Neural cell (in vitro differentiated cells): ENCODE measurements around the gene SPATA13. TPM values are rescaled to one million over a fixed set of nuclear protein-coding genes. Genes with fewer than 3 reads are reported as not detected.

Source experiments
- H2AFZ ChIP-seq: fragments of 200-600, 300-800 bp; sonication (generic), shearing (Covaris generic); 2 replicates; pipeline ENCODE4 v1.6.0; 2014; ENCODE audit warnings: low read depth, mild to moderate bottlenecking, antibody characterized with exemption, low read length, moderate library complexity
- H3F3A ChIP-seq: fragments of 200-600 bp; shearing (Covaris generic); 2 replicates; pipeline ENCODE4 v1.6.1; 2016; ENCODE audit warnings: mild to moderate bottlenecking, moderate library complexity, mixed read lengths, antibody characterized with exemption, low read length; ENCODE audit not compliant: insufficient read depth, poor library complexity, severe bottlenecking
- H3K27ac ChIP-seq: fragments of 200-600, 300-800 bp; sonication (generic), shearing (Covaris generic); 2 replicates; pipeline ENCODE4 v1.5.1; 2014; ENCODE audit warnings: mild to moderate bottlenecking, low read length, moderate library complexity
- H3K27me3 ChIP-seq: fragments of 300-800, 200-600 bp; sonication (generic), shearing (Covaris generic); 2 replicates; pipeline ENCODE4 v1.6.0; 2014; ENCODE audit warnings: mild to moderate bottlenecking, low read depth, low read length, moderate library complexity; ENCODE audit not compliant: insufficient read depth
- H3K36me3 ChIP-seq: fragments of 300-800, 200-600 bp; sonication (generic), shearing (Covaris generic); 2 replicates; pipeline ENCODE4 v1.5.1; 2014; ENCODE audit warnings: mild to moderate bottlenecking, antibody characterized with exemption, low read length, moderate library complexity; ENCODE audit not compliant: insufficient read depth
- H3K4me2 ChIP-seq: fragments of 300-800, 200-600 bp; sonication (generic), shearing (Covaris generic); 2 replicates; pipeline ENCODE4 v1.6.0; 2014; ENCODE audit warnings: mild to moderate bottlenecking, low read length
- H3K4me3 ChIP-seq: fragments of 300-800, 200-600 bp; sonication (generic), shearing (Covaris generic); 2 replicates; pipeline ENCODE4 v1.5.1; 2014; ENCODE audit warnings: mild to moderate bottlenecking, low read length, moderate library complexity
- H3K79me2 ChIP-seq: fragments of 200-600 bp; shearing (Covaris generic); replicated peaks from 2 replicates; pipeline ENCODE4 v1.6.0; 2014; ENCODE audit warnings: mild to moderate bottlenecking, low read length, moderate library complexity; ENCODE audit not compliant: insufficient read depth
- H3K9ac ChIP-seq: fragments of 300-800, 200-600 bp; sonication (generic), shearing (Covaris generic); 2 replicates; pipeline ENCODE4 v1.6.1; 2016; ENCODE audit warnings: mild to moderate bottlenecking, low read length, mixed read lengths
- H3K9me2 ChIP-seq: fragments of 200-600 bp; shearing (Covaris generic); 2 replicates; pipeline ENCODE4 v1.6.1; 2016; ENCODE audit warnings: mild to moderate bottlenecking, low read length, mixed read lengths; ENCODE audit not compliant: insufficient read depth
- H3K9me3 ChIP-seq: fragments of 200-600, 300-800 bp; sonication (generic), shearing (Covaris generic); 2 replicates; pipeline ENCODE4 v1.6.1; 2016; ENCODE audit warnings: mild to moderate bottlenecking, mixed run types, low read length, moderate library complexity, mixed read lengths
- H4K20me1 ChIP-seq: fragments of 200-600 bp; shearing (Covaris generic); 2 replicates; pipeline ENCODE4 v1.6.1; 2016; ENCODE audit warnings: mild to moderate bottlenecking, mixed run types; ENCODE audit not compliant: insufficient read depth
- CTCF ChIP-seq: fragments of 450-650 bp; IDR thresholded peaks from 2 replicates; pipeline ENCODE4 v1.5.1; 2014; ENCODE audit warnings: antibody characterized with exemption, mild to moderate bottlenecking, moderate library complexity; ENCODE audit not compliant: poor library complexity, severe bottlenecking
- EP300 ChIP-seq: fragments of 450-650 bp; conservative IDR thresholded peaks from 2 replicates; pipeline ENCODE4 v1.6.1; 2014; ENCODE audit warnings: antibody characterized with exemption, mild to moderate bottlenecking, moderate library complexity; ENCODE audit not compliant: poor library complexity, severe bottlenecking
- EZH2 ChIP-seq: fragments of 200-600, 300-800 bp; shearing (Covaris generic), sonication (generic); IDR thresholded peaks from 2 replicates; pipeline ENCODE4 v1.6.1; 2014; ENCODE audit warnings: antibody characterized with exemption, low read length, borderline replicate concordance, mild to moderate bottlenecking; ENCODE audit not compliant: insufficient read depth, poor library complexity, severe bottlenecking
- MXI1 ChIP-seq: fragments of 450-650 bp; conservative IDR thresholded peaks from 2 replicates; pipeline ENCODE4 v1.6.1; 2014; ENCODE audit warnings: antibody characterized with exemption, mild to moderate bottlenecking; ENCODE audit not compliant: poor library complexity, severe bottlenecking
- POLR2AphosphoS5 ChIP-seq: IDR thresholded peaks from 2 replicates; pipeline ENCODE4 v1.6.1; 2012
- RAD21 ChIP-seq: fragments of 450-650 bp; conservative IDR thresholded peaks from 2 replicates; pipeline ENCODE4 v1.6.1; 2014; ENCODE audit warnings: antibody characterized with exemption, mild to moderate bottlenecking, moderate library complexity
- REST ChIP-seq: IDR thresholded peaks from 2 replicates; pipeline ENCODE4 v1.6.1; 2012; ENCODE audit warnings: borderline replicate concordance
- SMC3 ChIP-seq: fragments of 450-650 bp; conservative IDR thresholded peaks from 2 replicates; pipeline ENCODE4 v1.6.1; 2014; ENCODE audit warnings: antibody characterized with exemption, mild to moderate bottlenecking, moderate library complexity; ENCODE audit not compliant: poor library complexity
- TAF1 ChIP-seq: IDR thresholded peaks from 2 replicates; pipeline ENCODE4 v1.6.1; 2012; ENCODE audit warnings: low read depth
- polyA plus RNA-seq: library from polyadenylated mRNA; depleted of rRNA; stranded (reverse); fragments of >200 nt; gene quantifications from 2 replicates; pipeline ENCODE4 v1.2.3, GENCODE V29; 2014

The SPATA13 gene
- polyA plus RNA-seq, 1 donor from 2014 or later, result 15.5 TPM

DNA sequence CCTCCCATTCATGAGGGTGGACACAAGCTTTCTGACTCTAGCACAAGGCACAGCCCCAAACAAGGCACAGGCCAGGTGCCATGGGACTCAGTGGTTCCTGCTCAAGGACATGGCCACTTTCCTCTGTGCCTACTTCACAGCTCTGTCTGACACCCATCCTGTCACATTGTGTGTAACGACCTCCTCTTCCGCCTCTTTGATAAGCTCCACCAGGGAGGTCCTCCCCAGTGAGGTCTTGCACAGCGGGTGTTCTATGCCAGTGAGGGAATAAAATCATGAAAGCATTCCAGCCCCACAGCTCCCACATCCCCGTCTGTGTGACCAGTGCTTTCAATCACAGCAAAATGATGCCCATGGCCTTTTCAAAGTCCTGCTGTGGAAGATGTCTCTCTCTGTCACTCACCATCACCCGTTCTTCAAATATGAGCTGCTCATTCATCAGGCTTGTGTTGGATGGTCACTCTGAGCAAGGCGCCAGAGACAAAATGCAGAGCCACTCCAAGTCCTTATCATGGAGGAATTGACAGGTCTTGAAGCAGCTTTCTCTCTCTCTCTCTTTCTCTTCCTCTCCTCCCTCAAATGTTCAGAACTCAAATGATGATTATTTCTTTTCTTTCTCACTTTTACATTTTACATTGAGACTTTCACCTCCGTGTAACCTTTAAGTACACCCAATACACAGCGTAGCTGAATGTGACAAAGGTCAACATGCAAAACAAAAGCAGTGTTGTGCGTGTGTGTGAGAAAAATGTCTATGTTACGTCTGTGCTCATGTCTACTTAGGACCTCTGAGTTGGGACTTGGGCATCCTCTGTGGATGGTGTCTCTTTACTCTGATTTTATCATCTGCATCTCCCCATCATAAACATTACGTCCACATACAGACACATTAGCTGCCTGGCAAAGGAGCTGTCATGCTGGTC, 8.0 kb upstream of the SPATA13 start:
- Histone ChIP-seq H3K27me3 (no peaks in the 10 kb centered on the region), H3K9ac (no peak overlapping the region), H3K9me2 (no peaks in the 10 kb centered on the region), H3K9me3 (no peaks in the 10 kb centered on the region), H3K79me2 (no peaks in the 10 kb centered on the region), H2AFZ (no peak overlapping the region), H3K4me2 (no peak overlapping the region), H3F3A (no peaks in the 10 kb centered on the region), H3K36me3 (no peaks in the 10 kb centered on the region), H4K20me1 (no peaks in the 10 kb centered on the region), H3K4me3 (no peak overlapping the region), H3K27ac (peak overlapping the region; percentile 1)
- TF ChIP-seq REST (no peak), EP300 (no peak), MXI1 (no peak), RAD21 (no peak), POLR2AphosphoS5 (no peak), EZH2 (no peak), CTCF (no peak), TAF1 (no peak), SMC3 (no peak)

- peak overlapping the region; percentile 1 for H3K27ac ChIP-seq
- H3K27me3 ChIP-seq, result no peaks in the 10 kb centered on the region
- no peak overlapping the region for H2AFZ ChIP-seq
- H3K36me3 ChIP-seq, result no peaks in the 10 kb centered on the region
- no peaks in the 10 kb centered on the region for H3K9me3 ChIP-seq
- no peak overlapping the region for H3K4me2 ChIP-seq
- no peak for TF ChIP-seq EZH2
- peak; percentile 19 for TF ChIP-seq EP300
- no peak for TF ChIP-seq SMC3
- TF ChIP-seq REST, result no peak
- TF ChIP-seq RAD21, result no peak
- TF ChIP-seq TAF1, result no peak
- no peak for TF ChIP-seq CTCF
- no peak for TF ChIP-seq MXI1
- no peaks in the 10 kb centered on the region for H3K9me2 ChIP-seq
- H3K79me2 ChIP-seq, result no peaks in the 10 kb centered on the region
- no peaks in the 10 kb centered on the region for H3F3A ChIP-seq
- no peak overlapping the region for H3K9ac ChIP-seq
- H4K20me1 ChIP-seq, result no peaks in the 10 kb centered on the region
- H3K4me3 ChIP-seq, result no peak overlapping the region
These were observed 7.2 kb upstream of the SPATA13 start for GRCh38 chr13:24153347-24153746.
